GM12874 (cell line): Measurements from ENCODE around the gene CFL1.

Experiments
- CTCF ChIP-seq: IDR thresholded peaks from 2 replicates; pipeline ENCODE4 v1.5.1; 2011; ENCODE audit warnings: low read depth, mild to moderate bottlenecking, control low read depth, low read length, moderate library complexity; ENCODE audit not compliant: insufficient read depth

CFL1 gene

DNA sequence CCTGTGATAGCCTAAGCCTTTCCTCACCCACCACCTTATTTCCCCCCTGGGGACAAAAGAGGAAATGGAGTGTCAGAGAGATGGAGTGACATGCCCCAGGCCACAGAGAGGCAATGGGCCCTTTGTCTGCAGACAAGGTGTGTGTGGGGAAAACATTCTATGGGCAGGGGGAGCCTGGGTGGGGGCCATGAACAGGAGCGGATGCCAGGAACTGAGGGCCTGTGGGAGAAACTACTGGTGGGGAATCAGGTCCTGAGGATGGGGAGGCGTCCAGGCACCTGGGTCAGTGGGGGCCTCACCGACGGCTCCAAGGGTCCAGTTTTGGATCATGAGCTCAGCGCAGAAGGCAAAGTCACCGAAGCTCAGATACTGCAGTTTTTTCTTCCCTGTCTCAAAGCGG lies 27.3 kb upstream of the CFL1 start:
- TF ChIP-seq CTCF = no peak

DNA sequence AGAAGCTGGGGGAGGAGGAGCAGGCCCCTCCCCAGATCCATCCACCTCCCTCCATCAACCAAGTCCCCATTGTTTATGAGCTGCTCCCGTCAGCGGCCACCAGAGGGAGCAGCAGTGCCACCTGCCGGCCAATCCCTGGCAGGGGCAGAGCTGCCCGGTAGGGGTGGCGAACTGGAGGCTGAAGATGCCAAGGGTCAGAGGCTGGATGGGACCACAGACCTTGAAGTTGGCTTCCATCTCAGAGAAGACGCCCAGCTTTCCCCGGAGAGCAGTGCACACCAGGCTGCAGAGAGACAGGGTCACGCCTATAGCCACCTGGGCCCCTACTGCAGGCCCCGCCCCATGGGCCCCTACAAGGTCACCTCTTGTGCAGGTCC lies 26.7 kb upstream of the CFL1 start:
- peak; percentile 99 for TF ChIP-seq CTCF

DNA sequence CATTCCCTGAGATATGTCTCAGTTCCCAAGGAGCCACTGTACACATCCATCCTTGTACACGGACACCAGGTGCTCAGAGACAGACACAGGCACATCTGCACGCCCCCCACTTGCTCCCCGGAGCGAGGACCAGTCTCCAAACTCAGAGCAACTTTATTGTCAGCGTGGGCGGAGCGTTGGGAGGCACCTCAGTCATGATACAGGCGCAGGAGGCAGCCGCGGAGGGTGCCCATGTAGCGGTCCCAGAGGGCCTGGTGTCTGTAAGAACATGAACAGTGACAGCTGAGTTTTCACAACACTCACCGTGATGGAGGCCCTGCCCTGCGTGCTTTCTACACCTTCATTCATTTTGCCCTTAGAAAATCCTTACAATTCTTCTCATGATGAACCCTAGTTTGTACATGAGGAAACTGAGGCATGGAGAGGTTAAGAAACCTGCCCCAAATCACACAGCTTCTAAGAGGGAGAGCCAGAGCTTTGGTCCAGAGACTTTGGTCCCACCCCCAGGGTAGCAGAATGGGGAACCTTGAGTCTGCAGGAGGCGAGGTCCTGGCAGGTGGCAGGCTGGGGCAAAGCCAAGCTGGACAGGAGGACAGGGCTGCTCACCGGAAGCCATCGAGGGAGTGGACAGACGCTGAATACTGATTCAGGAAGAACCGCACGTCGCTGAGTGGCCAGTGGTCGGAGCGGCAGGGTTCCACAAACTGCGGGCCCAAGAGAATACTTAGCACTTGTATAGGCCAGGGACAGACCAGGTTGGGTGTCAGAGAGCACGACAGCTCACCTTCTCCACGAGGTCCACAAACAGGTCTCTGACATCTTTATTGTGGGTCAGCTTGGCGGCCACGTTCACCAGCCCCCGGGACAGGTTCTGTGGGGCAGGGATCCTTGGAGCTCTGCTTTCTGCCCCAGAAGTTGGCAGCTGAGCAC lies 26.1 kb upstream of the CFL1 start:
- TF ChIP-seq CTCF = no peak

GRCh38 chr11:65883058-65883761 lies 25.2 kb upstream of the CFL1 start:
- TF ChIP-seq CTCF = no peak

GRCh38 chr11:65882120-65883057 lies 24.4 kb upstream of the CFL1 start:
- no peak for TF ChIP-seq CTCF

DNA sequence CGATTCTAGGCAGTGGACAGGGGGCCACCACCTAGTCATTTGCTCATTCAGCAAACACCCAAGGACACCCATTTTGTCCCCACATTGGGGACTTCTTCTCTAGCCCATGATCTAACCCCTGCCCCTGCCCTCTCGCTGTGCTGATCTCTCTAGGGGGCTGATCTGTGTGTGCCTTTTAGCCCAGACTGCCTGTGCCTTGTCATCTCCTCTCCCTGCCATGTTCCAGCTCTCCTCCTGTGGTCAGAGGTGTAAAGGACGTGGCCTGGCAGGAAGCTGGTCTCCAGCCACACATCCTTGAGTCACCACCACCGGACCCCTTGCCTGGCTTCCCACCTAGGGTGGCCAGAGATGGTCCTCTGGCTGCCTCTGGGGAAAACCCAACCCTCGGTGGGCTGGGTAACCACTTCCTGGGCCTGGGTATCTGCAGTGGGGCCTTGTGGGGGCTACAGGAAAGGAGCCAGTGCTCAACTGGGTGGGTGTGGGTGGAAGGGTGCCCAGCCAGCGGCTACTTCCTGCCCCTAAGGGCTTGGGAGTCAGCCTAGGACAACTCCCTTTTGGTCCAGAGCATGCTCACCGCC lies 23.0 kb upstream of the CFL1 start:
- TF ChIP-seq CTCF = no peak
